HPDE6-E6E7 (cell line): Measurements from ENCODE around the gene SKIL.
"Not testable (repeated sequence)": the region's sequence is repeated elsewhere in the genome, so short reads cannot be mapped to it uniquely, and the experiment has no call there.

Experiments used
- DNase-seq: peaks from one replicate; pipeline ENCODE4 v3.0.0; 2011; ENCODE audit warnings: missing footprints; ENCODE audit errors: extremely low spot score

Gene SKIL

GRCh38 chr3:170357176-170358041 is at the start of gene SKIL:
Gene SKIL (plus strand): TSS chr3:170357715. CDS start chr3:170360332, 2,617 bp downstream.
- peak; percentile 91 for DNase-seq

- no peak for DNase-seq
Measured at GRCh38 chr3:170309046-170309445, 48.5 kb upstream of the SKIL start.

GRCh38 chr3:170317954-170318353 is 39.6 kb upstream of the SKIL start:
- DNase-seq = no peak

- no peak for DNase-seq
Measured at GRCh38 chr3:170320461-170321121, 36.9 kb upstream of the SKIL start.

GRCh38 chr3:170321321-170322034 is 36.0 kb upstream of the SKIL start:
- DNase-seq = no peak

- no peak for DNase-seq
Measured at GRCh38 chr3:170322566-170323269, 34.8 kb upstream of the SKIL start.

- DNase-seq = no peak
Measured at GRCh38 chr3:170323331-170323730, 34.2 kb upstream of the SKIL start.

GRCh38 chr3:170324962-170325361 is 32.6 kb upstream of the SKIL start:
- no peak for DNase-seq

GRCh38 chr3:170327040-170327808 is 30.3 kb upstream of the SKIL start:
- DNase-seq = no peak

- not testable (repeated sequence) for DNase-seq
Measured at GRCh38 chr3:170327868-170328548, 29.5 kb upstream of the SKIL start.

- peak; percentile 28 for DNase-seq
Measured at GRCh38 chr3:170330366-170330765, 27.1 kb upstream of the SKIL start.

- no peak for DNase-seq
Measured at GRCh38 chr3:170331143-170331542, 26.4 kb upstream of the SKIL start.

- DNase-seq = no peak
Measured at GRCh38 chr3:170337420-170337819, 20.1 kb upstream of the SKIL start.

- no peak for DNase-seq
Measured at GRCh38 chr3:170338690-170339340, 18.7 kb upstream of the SKIL start.

- DNase-seq = not testable (repeated sequence)
Measured at GRCh38 chr3:170342273-170342672, 15.2 kb upstream of the SKIL start.

GRCh38 chr3:170343859-170344258 is 13.7 kb upstream of the SKIL start:
- DNase-seq = not testable (repeated sequence)

GRCh38 chr3:170344971-170345370 is 12.5 kb upstream of the SKIL start:
- no peak for DNase-seq

- peak; percentile 28 for DNase-seq
Measured at GRCh38 chr3:170346481-170347392, 10.8 kb upstream of the SKIL start.
